HepG2 (cell line): ENCODE measurements around the gene RINL.

ENCODE experiments used
- CBX5 ChIP-seq: sonication (generic); formaldehyde crosslinking; IDR thresholded peaks from 2 replicates; pipeline ENCODE4 v1.4.0; 2020; ENCODE audit warnings: missing genetic modification reagents, borderline replicate concordance
- EHMT2 ChIP-seq: fragments of 200-600 bp; sonication (generic); IDR thresholded peaks from 2 replicates; pipeline ENCODE4 v1.7.0; 2017; ENCODE audit warnings: antibody characterized with exemption, low read depth, low read length, borderline replicate concordance
- RAD21 ChIP-seq: fragments of 450-650 bp; formaldehyde crosslinking; IDR thresholded peaks from 2 replicates; pipeline ENCODE4 v1.5.0; 2020; ENCODE audit warnings: mild to moderate bottlenecking
- SCMH1 ChIP-seq: sonication (generic); formaldehyde crosslinking; IDR thresholded peaks from 2 replicates; pipeline ENCODE4 v1.9.0; 2021; ENCODE audit warnings: missing genetic modification reagents, mild to moderate bottlenecking, borderline replicate concordance
- SP4 ChIP-seq: sonication (generic); formaldehyde crosslinking; IDR thresholded peaks from 2 replicates; pipeline ENCODE4 v1.8.1; 2023; ENCODE audit warnings: mild to moderate bottlenecking, missing genetic modification reagents
- TBP ChIP-seq: sonication (generic); formaldehyde crosslinking; IDR thresholded peaks from 2 replicates; pipeline ENCODE4 v1.5.0; 2020; ENCODE audit warnings: missing genetic modification reagents
- TF ChIP-seq, protein P1 (sequence below): sonication (generic); formaldehyde crosslinking; IDR thresholded peaks from 2 replicates; pipeline ENCODE4 v1.4.0; 2020; ENCODE audit warnings: missing genetic modification reagents, mild to moderate bottlenecking, borderline replicate concordance
- TF ChIP-seq, protein P2 (sequence below): sonication (generic); formaldehyde crosslinking; IDR thresholded peaks from 2 replicates; pipeline ENCODE4 v1.4.0; 2020; ENCODE audit warnings: mild to moderate bottlenecking, missing genetic modification reagents
- TF ChIP-seq, protein P3 (sequence below): sonication (generic); formaldehyde crosslinking; IDR thresholded peaks from 2 replicates; pipeline ENCODE4 v1.5.0; 2020; ENCODE audit warnings: mild to moderate bottlenecking, missing genetic modification reagents, moderate library complexity
- TF ChIP-seq, protein P4 (sequence below), 2 experiments: fragments of 450-650 bp in 1 of 2; sonication (generic) in 1 of 2; formaldehyde crosslinking; IDR thresholded peaks; 2 replicates each; pipeline versions ENCODE4 v1.5.0 to v1.8.0; 2020 to 2022; ENCODE audit warnings: mild to moderate bottlenecking in 1 of 2, missing genetic modification reagents in 1 of 2
- TF ChIP-seq, protein P5 (sequence below): sonication (generic); formaldehyde crosslinking; IDR thresholded peaks from 2 replicates; pipeline ENCODE4 v1.4.0; 2020; ENCODE audit warnings: low read depth, mild to moderate bottlenecking, missing genetic modification reagents

DNA sequence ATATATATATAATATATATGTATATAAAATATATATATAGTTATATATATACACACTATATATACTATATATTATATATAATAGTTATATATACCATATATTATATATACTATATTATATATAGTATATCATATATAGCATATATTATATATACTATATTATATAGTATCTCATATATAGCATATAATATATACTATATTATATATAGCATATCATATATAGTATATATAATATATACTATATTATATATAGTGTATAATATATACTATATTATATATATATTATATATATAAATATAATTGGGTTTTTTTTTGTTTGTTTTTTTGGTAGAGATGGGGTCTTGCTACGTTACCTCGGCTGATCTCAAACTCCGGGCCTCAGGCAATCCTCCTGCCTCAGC, 16.7 kb downstream of the RINL start:
- TF ChIP-seq, protein P1, sequence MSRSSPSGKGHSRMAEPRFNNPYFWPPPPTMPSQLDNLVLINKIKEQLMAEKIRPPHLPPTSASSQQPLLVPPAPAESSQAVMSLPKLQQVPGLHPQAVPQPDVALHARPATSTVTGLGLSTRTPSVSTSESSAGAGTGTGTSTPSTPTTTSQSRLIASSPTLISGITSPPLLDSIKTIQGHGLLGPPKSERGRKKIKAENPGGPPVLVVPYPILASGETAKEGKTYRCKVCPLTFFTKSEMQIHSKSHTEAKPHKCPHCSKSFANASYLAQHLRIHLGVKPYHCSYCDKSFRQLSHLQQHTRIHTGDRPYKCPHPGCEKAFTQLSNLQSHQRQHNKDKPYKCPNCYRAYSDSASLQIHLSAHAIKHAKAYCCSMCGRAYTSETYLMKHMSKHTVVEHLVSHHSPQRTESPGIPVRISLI = no peak
- TF ChIP-seq CBX5 (CRISPR knock-in tag) (no peak), EHMT2 (no peak), TBP (CRISPR knock-in tag) (no peak), SCMH1 (CRISPR knock-in tag) (no peak), SP4 (no peak), RAD21 (no peak)
- TF ChIP-seq, protein P2, sequence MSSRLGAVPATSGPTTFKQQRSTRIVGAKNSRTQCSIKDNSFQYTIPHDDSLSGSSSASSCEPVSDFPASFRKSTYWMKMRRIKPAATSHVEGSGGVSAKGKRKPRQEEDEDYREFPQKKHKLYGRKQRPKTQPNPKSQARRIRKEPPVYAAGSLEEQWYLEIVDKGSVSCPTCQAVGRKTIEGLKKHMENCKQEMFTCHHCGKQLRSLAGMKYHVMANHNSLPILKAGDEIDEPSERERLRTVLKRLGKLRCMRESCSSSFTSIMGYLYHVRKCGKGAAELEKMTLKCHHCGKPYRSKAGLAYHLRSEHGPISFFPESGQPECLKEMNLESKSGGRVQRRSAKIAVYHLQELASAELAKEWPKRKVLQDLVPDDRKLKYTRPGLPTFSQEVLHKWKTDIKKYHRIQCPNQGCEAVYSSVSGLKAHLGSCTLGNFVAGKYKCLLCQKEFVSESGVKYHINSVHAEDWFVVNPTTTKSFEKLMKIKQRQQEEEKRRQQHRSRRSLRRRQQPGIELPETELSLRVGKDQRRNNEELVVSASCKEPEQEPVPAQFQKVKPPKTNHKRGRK = no peak
- TF ChIP-seq, protein P3, sequence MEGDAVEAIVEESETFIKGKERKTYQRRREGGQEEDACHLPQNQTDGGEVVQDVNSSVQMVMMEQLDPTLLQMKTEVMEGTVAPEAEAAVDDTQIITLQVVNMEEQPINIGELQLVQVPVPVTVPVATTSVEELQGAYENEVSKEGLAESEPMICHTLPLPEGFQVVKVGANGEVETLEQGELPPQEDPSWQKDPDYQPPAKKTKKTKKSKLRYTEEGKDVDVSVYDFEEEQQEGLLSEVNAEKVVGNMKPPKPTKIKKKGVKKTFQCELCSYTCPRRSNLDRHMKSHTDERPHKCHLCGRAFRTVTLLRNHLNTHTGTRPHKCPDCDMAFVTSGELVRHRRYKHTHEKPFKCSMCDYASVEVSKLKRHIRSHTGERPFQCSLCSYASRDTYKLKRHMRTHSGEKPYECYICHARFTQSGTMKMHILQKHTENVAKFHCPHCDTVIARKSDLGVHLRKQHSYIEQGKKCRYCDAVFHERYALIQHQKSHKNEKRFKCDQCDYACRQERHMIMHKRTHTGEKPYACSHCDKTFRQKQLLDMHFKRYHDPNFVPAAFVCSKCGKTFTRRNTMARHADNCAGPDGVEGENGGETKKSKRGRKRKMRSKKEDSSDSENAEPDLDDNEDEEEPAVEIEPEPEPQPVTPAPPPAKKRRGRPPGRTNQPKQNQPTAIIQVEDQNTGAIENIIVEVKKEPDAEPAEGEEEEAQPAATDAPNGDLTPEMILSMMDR = no peak
- TF ChIP-seq, protein P4, sequence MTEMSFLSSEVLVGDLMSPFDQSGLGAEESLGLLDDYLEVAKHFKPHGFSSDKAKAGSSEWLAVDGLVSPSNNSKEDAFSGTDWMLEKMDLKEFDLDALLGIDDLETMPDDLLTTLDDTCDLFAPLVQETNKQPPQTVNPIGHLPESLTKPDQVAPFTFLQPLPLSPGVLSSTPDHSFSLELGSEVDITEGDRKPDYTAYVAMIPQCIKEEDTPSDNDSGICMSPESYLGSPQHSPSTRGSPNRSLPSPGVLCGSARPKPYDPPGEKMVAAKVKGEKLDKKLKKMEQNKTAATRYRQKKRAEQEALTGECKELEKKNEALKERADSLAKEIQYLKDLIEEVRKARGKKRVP (CRISPR knock-in tag; IDR thresholded peaks at IDR 0.05) = no peak
- TF ChIP-seq, protein P5, sequence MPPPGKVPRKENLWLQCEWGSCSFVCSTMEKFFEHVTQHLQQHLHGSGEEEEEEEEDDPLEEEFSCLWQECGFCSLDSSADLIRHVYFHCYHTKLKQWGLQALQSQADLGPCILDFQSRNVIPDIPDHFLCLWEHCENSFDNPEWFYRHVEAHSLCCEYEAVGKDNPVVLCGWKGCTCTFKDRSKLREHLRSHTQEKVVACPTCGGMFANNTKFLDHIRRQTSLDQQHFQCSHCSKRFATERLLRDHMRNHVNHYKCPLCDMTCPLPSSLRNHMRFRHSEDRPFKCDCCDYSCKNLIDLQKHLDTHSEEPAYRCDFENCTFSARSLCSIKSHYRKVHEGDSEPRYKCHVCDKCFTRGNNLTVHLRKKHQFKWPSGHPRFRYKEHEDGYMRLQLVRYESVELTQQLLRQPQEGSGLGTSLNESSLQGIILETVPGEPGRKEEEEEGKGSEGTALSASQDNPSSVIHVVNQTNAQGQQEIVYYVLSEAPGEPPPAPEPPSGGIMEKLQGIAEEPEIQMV (CRISPR knock-in tag) = no peak
